ENCODE results near the gene ZDHHC14.

The ZDHHC14 gene

DNA sequence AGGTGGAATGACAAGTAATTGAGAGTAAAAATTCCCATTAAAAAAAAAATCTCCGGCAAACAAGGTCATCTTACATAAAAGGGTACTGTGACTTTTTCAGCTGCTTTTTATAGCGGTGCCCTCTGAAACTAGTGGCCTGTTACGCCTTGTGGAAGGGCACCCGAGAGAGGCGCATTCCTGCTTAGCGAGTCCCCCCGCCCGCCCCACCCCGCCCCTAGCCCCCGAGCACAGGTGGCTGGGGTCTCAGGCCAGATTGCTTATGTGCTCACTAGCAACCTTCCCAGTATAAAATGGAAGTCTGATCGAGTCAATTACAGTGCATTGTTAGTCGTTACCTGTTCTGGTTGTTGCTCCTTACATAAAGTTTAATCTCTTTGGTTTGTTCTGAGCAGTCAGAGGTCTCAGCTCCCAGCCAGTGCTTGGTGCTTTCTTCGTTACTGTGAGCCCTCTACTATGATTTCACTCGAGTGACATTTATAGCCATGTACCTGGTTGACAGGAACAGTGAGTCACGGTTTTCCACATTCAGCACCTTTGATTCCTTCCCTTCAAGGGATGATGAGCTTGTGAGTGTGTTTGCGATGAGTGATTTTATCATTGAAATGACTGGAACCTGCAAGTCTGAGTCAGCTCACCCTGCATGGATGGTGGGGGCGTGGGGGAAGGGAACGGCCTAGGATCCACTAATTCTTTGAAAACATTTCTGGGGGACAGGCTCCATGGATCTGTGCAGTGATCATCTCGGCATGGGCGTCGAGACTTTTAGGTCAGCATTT, 47.6 kb downstream of the ZDHHC14 start:
- no peak overlapping the region for H3K27ac ChIP-seq
- H3K4me2 ChIP-seq: no peak overlapping the region
- no peaks in the 10 kb centered on the region for H3K27me3 ChIP-seq
- no peak for TF ChIP-seq Cebpa-rat (IDR thresholded peaks at IDR 0.05)
- peaks cover 0 to 16% (median 9%) of the 10 kb centered on the region in 10 experiments; a peak in 13 of 20 replicates for H3K4me1 ChIP-seq
- peaks cover 0 to 9% (median 0%) of the 10 kb centered on the region in 11 experiments; a peak in 4 of 22 replicates for H4K20me1 ChIP-seq
- no peak overlapping the region for H3K4me3 ChIP-seq
- H3K9ac ChIP-seq: no peak overlapping the region
- H3K36me3 ChIP-seq: no peaks in the 10 kb centered on the region
- peaks cover 0 to 5% (median 0%) of the 10 kb centered on the region in 11 experiments; a peak in 1 of 22 replicates for H3K9me3 ChIP-seq (replicated peaks in 1 of 11)

DNA sequence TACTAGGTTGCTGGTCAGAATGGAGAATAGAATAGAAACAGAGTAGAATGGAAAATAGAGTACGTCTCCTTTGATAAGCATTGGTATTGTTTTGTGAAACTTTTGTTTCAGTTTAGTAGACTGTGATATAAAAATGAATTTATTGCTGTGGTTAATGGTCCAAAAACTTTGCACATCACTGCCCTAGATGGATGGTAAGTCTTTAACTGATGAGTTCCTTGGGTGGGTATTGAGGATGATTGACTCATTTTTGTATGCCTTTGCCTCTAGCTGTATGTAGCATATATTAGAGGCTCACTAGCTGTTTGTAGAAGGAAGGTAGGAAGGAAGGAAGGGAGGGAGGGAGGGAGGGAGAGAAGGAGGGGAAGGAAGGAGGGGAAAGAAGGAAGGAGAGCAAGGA, 48.3 kb downstream of the ZDHHC14 start:
- Histone ChIP-seq H3K4me1 (peaks cover 0 to 16% (median 9%) of the 10 kb centered on the region in 10 experiments; a peak in 13 of 20 replicates), H3K4me2 (no peak overlapping the region), H4K20me1 (peaks cover 0 to 9% (median 0%) of the 10 kb centered on the region in 11 experiments; a peak in 4 of 22 replicates), H3K27ac (no peak overlapping the region), H3K4me3 (no peak overlapping the region), H3K9me3 (replicated peaks in 1 of 11) (peaks cover 0 to 5% (median 0%) of the 10 kb centered on the region in 11 experiments; a peak in 1 of 22 replicates), H3K27me3 (no peaks in the 10 kb centered on the region), H3K9ac (no peak overlapping the region), H3K36me3 (no peaks in the 10 kb centered on the region)
- TF ChIP-seq Cebpa-rat (IDR thresholded peaks at IDR 0.05): no peak

DNA sequence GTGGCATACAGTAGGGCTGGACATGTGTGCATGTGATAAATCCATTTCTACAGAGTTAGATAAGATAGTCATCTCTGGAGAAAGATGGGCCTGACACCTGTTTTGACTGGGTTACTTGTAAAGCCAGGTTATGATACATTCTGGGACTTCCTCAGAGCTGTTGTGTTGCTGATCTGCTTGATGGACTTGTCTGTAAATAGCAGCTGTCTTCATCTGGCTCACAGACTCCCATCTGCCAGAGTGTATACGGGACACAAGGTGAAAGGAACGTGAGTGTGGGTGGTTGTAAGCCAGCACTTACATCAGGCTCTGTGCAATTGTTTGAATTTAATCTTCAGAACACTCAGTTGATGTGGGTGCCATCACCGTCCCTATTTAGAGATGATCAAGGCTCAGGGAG, 49.8 kb downstream of the ZDHHC14 start:
- Histone ChIP-seq H3K27ac (no peak overlapping the region), H3K9ac (no peak overlapping the region), H3K27me3 (no peaks in the 10 kb centered on the region), H4K20me1 (peaks cover 0 to 16% (median 0%) of the 10 kb centered on the region in 11 experiments; a peak in 5 of 22 replicates), H3K9me3 (replicated peaks in 1 of 11) (peaks cover 0 to 5% (median 0%) of the 10 kb centered on the region in 11 experiments; a peak in 1 of 22 replicates), H3K4me2 (no peak overlapping the region), H3K4me1 (peaks cover 0 to 13% (median 9%) of the 10 kb centered on the region in 10 experiments; a peak in 13 of 20 replicates), H3K36me3 (no peaks in the 10 kb centered on the region), H3K4me3 (no peak overlapping the region)
- TF ChIP-seq Cebpa-rat (IDR thresholded peaks at IDR 0.05): no peak

DNA sequence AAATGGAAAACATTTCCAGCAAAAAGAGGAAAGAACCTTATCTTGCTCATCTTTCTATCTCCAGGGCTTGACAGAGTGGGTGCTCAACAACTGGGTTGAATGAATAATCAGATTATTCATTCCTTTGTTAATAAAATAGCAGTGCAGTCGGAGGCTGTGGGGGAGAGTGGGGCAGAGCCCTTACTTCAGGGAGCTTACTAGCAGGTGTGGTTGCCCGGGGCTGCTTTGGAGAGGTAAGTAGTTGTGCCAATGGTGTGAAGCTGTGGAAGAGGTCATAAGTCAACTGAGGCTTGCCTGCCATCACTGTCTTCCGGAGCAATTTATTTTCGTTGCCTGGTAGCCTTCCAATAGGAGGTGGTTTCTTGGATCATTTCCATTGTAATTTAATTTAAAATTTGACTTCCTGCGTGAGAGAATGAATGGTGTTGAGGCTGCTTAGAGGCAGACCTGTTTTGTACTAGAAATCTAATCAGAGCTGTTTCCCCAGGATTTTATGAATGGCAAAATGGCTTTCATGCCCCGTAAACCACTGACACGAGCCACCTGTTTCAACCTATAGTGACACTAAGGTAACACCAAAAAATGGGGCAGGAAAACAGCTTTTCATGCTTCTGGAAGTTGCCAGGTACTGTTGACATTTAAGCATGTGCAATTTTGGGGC, 51.4 kb downstream of the ZDHHC14 start:
- Histone ChIP-seq H3K27ac (no peak overlapping the region), H3K4me3 (no peak overlapping the region), H3K4me1 (peaks cover 0 to under 1% (median 0%) of the 10 kb centered on the region in 10 experiments; a peak in 4 of 20 replicates), H3K27me3 (no peaks in the 10 kb centered on the region), H3K36me3 (no peaks in the 10 kb centered on the region), H3K9me3 (replicated peaks in 1 of 11) (no peaks in the 10 kb centered on the region), H3K9ac (no peak overlapping the region), H4K20me1 (peaks cover 0 to 16% (median 0%) of the 10 kb centered on the region in 11 experiments; a peak in 6 of 22 replicates), H3K4me2 (no peak overlapping the region)
- TF ChIP-seq Cebpa-rat (IDR thresholded peaks at IDR 0.05): no peak

DNA sequence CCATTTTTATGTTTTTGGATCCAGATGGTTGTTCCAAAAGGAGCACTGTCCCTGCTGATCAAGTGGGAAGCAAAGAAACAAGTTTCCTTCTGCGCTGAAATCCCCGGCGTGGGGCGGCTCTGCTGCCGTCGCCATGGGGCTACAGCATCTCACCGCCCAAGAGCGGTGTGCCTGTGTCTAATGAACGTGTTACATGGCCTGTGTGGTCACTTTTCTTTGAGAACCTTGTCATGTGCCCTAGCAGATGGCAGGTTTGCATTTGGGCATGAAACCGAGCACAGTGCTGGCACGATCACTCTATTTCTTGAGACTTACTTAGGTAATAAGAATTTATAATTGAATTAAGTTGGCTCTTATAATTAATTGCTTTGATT, 51.9 kb downstream of the ZDHHC14 start:
- H4K20me1 ChIP-seq: peaks cover 0 to 16% (median 0%) of the 10 kb centered on the region in 11 experiments; a peak in 5 of 22 replicates
- H3K27ac ChIP-seq: no peak overlapping the region
- H3K9ac ChIP-seq: no peak overlapping the region
- H3K4me1 ChIP-seq: no peaks in the 10 kb centered on the region
- TF ChIP-seq Cebpa-rat (IDR thresholded peaks at IDR 0.05): no peak
- H3K27me3 ChIP-seq: no peaks in the 10 kb centered on the region
- no peaks in the 10 kb centered on the region for H3K9me3 ChIP-seq (replicated peaks in 1 of 11)
- no peak overlapping the region for H3K4me3 ChIP-seq
- no peaks in the 10 kb centered on the region for H3K36me3 ChIP-seq
- H3K4me2 ChIP-seq: no peak overlapping the region

DNA sequence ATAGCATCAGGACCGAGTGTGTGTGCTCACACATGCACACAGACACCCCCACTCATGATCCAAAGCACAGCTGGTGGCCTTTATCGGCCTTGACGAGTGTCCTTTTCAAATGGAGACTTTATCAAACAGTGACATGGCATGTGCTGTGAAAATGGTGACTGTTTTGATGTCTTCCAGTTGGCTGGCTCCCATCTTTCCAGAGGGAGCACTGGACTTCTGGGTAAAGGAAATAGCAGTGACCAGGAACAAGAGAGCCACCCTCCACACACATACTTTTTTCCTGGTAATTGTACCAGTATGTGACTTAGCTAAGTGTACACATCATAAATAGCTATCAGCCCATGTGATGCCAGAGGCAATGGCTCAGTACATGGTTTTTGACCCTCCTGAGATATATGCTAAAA, 52.7 kb downstream of the ZDHHC14 start:
- TF ChIP-seq Cebpa-rat (IDR thresholded peaks at IDR 0.05): no peak
- Histone ChIP-seq H3K4me3 (no peak overlapping the region), H3K36me3 (no peaks in the 10 kb centered on the region), H3K27me3 (no peaks in the 10 kb centered on the region), H3K4me1 (peaks cover 0 to 7% (median 0%) of the 10 kb centered on the region in 10 experiments; a peak in 4 of 20 replicates), H3K9ac (no peak overlapping the region), H3K4me2 (no peak overlapping the region), H3K9me3 (replicated peaks in 1 of 11) (no peaks in the 10 kb centered on the region), H4K20me1 (peaks cover 0 to 16% (median 0%) of the 10 kb centered on the region in 11 experiments; a peak in 5 of 22 replicates), H3K27ac (no peak overlapping the region)

DNA sequence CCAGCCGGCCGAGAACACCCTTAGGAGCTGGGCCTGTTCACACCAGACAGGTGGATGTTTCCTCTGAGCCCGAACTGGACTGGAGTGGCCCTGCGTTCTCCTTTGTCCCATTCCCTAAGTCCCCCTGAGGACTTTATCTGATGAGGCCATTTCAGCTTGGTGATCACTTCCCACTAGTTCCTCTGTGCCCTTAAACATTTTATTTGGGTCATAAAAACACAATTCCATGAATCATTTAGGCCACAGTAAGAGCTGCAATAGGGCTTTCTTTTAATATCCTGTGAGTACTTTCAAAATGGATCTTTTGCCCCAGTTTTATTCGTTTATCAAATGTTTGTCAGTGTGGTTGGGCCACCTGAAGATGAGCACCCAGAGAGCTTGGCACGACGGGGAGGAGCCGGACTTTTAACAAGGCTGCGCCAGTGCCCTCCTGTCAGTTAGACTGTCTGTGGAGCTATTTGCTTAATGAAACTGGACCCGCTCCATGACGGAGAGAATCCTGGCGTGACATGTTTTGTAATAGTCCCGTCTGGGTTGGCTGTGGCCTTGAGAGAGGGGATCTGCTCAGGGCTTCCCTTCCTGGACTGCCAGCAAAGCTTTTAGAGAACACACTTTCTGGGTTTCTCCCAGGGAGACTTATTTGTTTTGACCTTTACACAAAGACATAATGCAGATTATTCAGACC, 53.5 kb downstream of the ZDHHC14 start:
- no peak for TF ChIP-seq Cebpa-rat (IDR thresholded peaks at IDR 0.05)
- no peak overlapping the region for H3K4me2 ChIP-seq
- no peak overlapping the region for H3K9ac ChIP-seq
- 0 out of 22 replicates have a peak, but pooled peaks cover 0 to 4% (median 0%) of the 10 kb centered on the region in 11 experiments for H3K9me3 ChIP-seq (replicated peaks in 1 of 11)
- no peak overlapping the region for H3K27ac ChIP-seq
- H4K20me1 ChIP-seq: peaks cover 0 to 16% (median 0%) of the 10 kb centered on the region in 11 experiments; a peak in 5 of 22 replicates
- H3K4me3 ChIP-seq: no peak overlapping the region
- peaks cover 0 to 11% (median 0%) of the 10 kb centered on the region in 10 experiments; a peak in 4 of 20 replicates for H3K4me1 ChIP-seq
- no peaks in the 10 kb centered on the region for H3K27me3 ChIP-seq
- no peaks in the 10 kb centered on the region for H3K36me3 ChIP-seq

DNA sequence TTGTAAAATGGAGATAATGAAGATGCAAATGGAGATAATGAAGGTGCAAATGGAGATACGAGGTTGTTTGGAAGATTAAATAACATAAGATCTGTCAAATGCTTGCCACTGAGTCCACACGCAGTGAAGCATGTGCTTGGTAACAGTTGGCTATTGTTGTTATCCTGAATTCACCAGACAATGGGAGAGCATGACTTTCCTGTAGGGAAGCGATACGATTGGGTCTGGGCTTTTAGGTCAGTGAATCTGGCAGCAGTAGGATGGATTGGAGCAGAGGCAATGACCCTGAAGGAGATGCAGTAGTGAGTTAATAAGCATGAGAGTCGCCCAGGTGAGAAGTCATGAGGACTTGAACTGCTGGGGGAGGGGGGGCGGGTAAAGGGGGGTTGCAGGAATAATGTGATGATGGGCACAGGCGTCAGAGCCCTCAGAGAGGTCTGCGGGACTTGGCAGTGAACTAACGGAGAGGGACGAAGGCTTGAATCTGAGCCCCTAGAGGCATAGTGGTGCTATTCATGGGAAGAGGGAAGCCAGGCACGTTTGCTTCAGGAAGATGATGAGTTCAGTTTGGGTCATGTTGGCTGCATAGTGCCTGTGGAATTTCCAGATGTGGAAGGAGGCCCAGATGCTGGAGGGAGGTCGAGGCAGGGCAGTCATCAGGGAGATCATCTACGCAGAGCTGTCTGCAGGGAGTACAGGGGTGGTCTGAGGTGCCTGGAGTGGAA, 55.4 kb downstream of the ZDHHC14 start:
- Histone ChIP-seq H3K4me3 (no peak overlapping the region), H3K4me1 (peaks cover 0 to 11% (median 0%) of the 10 kb centered on the region in 10 experiments; a peak in 4 of 20 replicates), H3K4me2 (no peak overlapping the region), H3K9ac (no peak overlapping the region), H3K27ac (no peak overlapping the region), H3K27me3 (no peaks in the 10 kb centered on the region), H4K20me1 (peaks cover 0 to 16% (median 0%) of the 10 kb centered on the region in 11 experiments; a peak in 3 of 22 replicates), H3K9me3 (replicated peaks in 1 of 11) (peaks cover 0 to 5% (median 0%) of the 10 kb centered on the region in 11 experiments; a peak in 1 of 22 replicates), H3K36me3 (no peaks in the 10 kb centered on the region)
- no peak for TF ChIP-seq Cebpa-rat (IDR thresholded peaks at IDR 0.05)

Measured in BLaER1 treated with 17β-estradiol and CSF1 and Interleukin-3, amounts not matched to agents 10 nM and 100 nM (cell line).